ENCODE results near the gene AP5S1.
A peak's percentile ranks its signal among the peaks of the same experiment; 100 is the strongest.
"Not testable (repeated sequence)": the region's sequence is repeated elsewhere in the genome, so short reads cannot be mapped to it uniquely, and the experiment has no call there.

AP5S1 gene

DNA sequence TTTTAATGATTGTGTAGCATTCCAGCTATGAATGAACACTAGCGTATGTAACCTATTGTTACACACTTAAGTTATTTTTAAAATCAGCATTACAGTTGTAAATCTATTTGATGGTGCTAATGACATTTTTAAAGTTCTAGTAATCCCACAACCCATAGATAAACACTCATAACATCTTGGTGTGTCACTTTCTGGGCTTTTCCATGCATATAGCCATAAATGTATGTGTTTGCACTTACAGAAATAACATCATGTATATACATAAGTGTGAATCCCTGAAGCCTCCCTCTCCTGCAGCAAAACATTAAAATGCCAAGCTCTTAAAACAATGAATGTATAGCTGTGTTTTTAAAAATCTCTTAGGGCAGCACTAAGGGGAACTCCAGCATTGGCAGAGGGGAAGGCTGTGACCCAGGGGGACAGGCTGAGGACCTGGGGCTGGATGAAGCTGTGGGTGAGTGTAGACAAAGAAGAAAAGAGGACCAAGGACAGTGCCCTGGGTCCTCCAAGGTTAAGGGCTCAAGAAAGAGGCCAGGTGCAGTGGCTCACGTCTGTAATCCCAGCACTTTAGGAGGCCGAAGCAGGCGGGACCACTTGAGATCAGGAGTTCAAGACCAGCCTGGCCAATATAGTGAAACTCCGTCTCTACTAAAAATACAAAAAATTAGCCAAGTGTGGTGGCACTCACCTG lies 32.9 kb upstream of the AP5S1 start:
- TF ChIP-seq, protein P1, sequence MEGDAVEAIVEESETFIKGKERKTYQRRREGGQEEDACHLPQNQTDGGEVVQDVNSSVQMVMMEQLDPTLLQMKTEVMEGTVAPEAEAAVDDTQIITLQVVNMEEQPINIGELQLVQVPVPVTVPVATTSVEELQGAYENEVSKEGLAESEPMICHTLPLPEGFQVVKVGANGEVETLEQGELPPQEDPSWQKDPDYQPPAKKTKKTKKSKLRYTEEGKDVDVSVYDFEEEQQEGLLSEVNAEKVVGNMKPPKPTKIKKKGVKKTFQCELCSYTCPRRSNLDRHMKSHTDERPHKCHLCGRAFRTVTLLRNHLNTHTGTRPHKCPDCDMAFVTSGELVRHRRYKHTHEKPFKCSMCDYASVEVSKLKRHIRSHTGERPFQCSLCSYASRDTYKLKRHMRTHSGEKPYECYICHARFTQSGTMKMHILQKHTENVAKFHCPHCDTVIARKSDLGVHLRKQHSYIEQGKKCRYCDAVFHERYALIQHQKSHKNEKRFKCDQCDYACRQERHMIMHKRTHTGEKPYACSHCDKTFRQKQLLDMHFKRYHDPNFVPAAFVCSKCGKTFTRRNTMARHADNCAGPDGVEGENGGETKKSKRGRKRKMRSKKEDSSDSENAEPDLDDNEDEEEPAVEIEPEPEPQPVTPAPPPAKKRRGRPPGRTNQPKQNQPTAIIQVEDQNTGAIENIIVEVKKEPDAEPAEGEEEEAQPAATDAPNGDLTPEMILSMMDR (IDR thresholded peaks at IDR 0.05; ENCODE audit: low read depth, low read length), result no peak
- TF ChIP-seq EZH2phosphoT487 (IDR thresholded peaks at IDR 0.05; ENCODE audit: low read depth), result no peak
- no peak overlapping the region for H3K27ac ChIP-seq (ENCODE audit: low read length)
- H4K20me1 ChIP-seq (ENCODE audit: insufficient read depth, low read length), result peaks cover 4% of the 10 kb centered on the region; the same call in 1 of the 2 replicates
- H3K79me2 ChIP-seq (ENCODE audit: low read length), result peaks cover 6% of the 10 kb centered on the region; the same call in 1 of the 2 replicates
- peak overlapping the region; percentile 51 for H3K9ac ChIP-seq (ENCODE audit: low read length)
- peak overlapping the region; percentile 66 for H3K4me2 ChIP-seq (ENCODE audit: low read length)
- H3K4me1 ChIP-seq (ENCODE audit: low read length), result peaks cover 7% of the 10 kb centered on the region
- no peaks in the 10 kb centered on the region for H3K9me3 ChIP-seq (ENCODE audit: insufficient read depth, low read length)
- H2AFZ ChIP-seq (ENCODE audit: low read depth, low read length), result peak overlapping the region; percentile 81
- H3K36me3 ChIP-seq (replicated peaks; ENCODE audit: low read depth, low read length), result no peaks in the 10 kb centered on the region
- H3K4me3 ChIP-seq (ENCODE audit: low read length), result peak overlapping the region; percentile 71
- 0 out of 2 replicates have a peak, but pooled peaks cover 3% of the 10 kb centered on the region for H3K27me3 ChIP-seq (ENCODE audit: low read depth, low read length)

GRCh38 chr20:3788685-3789155 lies 31.6 kb upstream of the AP5S1 start:
- Histone ChIP-seq H3K79me2 (ENCODE audit: low read length) (peaks cover 6% of the 10 kb centered on the region; the same call in 1 of the 2 replicates), H3K36me3 (replicated peaks; ENCODE audit: low read depth, low read length) (no peaks in the 10 kb centered on the region), H3K4me2 (ENCODE audit: low read length) (no peak overlapping the region), H3K4me1 (ENCODE audit: low read length) (peaks cover 7% of the 10 kb centered on the region), H3K9me3 (ENCODE audit: insufficient read depth, low read length) (no peaks in the 10 kb centered on the region), H4K20me1 (ENCODE audit: insufficient read depth, low read length) (peaks cover 2% of the 10 kb centered on the region; the same call in 1 of the 2 replicates), H3K4me3 (ENCODE audit: low read length) (no peak overlapping the region), H3K9ac (ENCODE audit: low read length) (no peak overlapping the region), H3K27ac (ENCODE audit: low read length) (no peak overlapping the region), H2AFZ (ENCODE audit: low read depth, low read length) (no peak overlapping the region), H3K27me3 (ENCODE audit: low read depth, low read length) (0 out of 2 replicates have a peak, but pooled peaks cover 3% of the 10 kb centered on the region)
- no peak for TF ChIP-seq EZH2phosphoT487 (IDR thresholded peaks at IDR 0.05; ENCODE audit: low read depth)
- TF ChIP-seq, protein P1 (IDR thresholded peaks at IDR 0.05; ENCODE audit: low read depth, low read length), result no peak

- H3K36me3 ChIP-seq (replicated peaks; ENCODE audit: low read depth, low read length); H3K79me2 ChIP-seq (ENCODE audit: low read length); H3K9me3 ChIP-seq (ENCODE audit: insufficient read depth, low read length); H3K9ac ChIP-seq (ENCODE audit: low read length); H3K27me3 ChIP-seq (ENCODE audit: low read depth, low read length); H3K4me2 ChIP-seq (ENCODE audit: low read length); H3K4me3 ChIP-seq (ENCODE audit: low read length); H4K20me1 ChIP-seq (ENCODE audit: insufficient read depth, low read length); H2AFZ ChIP-seq (ENCODE audit: low read depth, low read length); H3K4me1 ChIP-seq (ENCODE audit: low read length); H3K27ac ChIP-seq (ENCODE audit: low read length): not testable (repeated sequence)
Measured at GRCh38 chr20:3789201-3789600, 31.1 kb upstream of the AP5S1 start.

DNA sequence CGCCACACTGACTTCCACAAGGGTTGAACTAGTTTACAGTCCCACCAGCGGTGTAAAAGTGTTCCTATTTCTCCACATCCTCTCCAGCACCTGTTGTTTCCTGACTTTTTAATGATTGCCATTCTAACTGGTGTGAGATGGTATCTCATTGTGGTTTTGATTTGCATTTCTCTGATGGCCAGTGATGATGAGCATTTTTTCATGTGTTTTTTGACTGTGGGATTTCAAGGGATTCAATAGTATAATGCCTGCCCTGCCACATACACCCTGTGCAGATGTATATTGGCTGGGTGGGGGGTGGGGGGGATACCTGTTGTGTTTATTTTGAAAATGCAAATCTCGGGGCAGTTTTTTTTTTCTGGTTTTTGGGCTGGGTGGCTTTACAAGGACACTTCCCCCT lies 26.2 kb upstream of the AP5S1 start:
- H4K20me1 ChIP-seq (ENCODE audit: insufficient read depth, low read length); H3K4me2 ChIP-seq (ENCODE audit: low read length); H3K4me3 ChIP-seq (ENCODE audit: low read length); H3K27me3 ChIP-seq (ENCODE audit: low read depth, low read length); H3K27ac ChIP-seq (ENCODE audit: low read length); H3K9ac ChIP-seq (ENCODE audit: low read length); H2AFZ ChIP-seq (ENCODE audit: low read depth, low read length); H3K9me3 ChIP-seq (ENCODE audit: insufficient read depth, low read length); H3K79me2 ChIP-seq (ENCODE audit: low read length): not testable (repeated sequence)
- Histone ChIP-seq H3K36me3 (replicated peaks; ENCODE audit: low read depth, low read length) (peaks cover 11% of the 10 kb centered on the region), H3K4me1 (ENCODE audit: low read length) (peaks cover 19% of the 10 kb centered on the region)

DNA sequence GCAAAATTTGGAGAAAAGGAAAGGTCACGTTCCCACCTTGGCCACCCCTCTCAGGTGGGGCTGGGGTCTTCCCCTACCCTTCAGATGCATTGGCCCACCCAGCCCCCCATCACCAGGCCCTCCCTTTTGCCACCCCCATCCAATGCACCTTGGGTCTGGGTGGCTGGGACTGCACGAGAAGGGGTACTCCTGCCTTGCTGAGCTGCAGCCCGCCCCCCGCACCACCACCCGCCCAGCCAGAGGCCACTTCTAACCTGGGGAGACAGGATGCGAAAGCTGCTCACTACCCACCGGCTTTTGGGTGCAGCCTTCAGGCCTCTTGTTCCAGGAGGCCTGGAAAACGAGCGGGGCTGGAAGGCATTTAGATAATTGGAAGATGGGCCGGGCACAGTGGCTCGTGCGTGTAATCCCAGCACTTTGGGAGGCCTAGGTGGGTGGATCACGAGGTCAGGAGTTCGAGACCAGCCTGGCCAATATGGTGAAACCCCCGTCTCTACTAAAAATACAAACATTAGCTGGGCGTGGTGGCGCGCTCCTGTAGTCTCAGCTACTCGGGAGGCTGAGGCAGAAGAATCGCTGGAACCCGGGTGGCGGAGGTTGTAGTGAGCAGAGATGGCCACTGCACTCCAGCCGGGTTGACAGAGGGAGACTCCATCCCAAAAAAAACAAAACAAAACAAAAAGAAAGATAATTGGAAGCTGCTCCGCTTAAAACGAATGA lies 25.5 kb upstream of the AP5S1 start:
- Histone ChIP-seq H3K27me3 (ENCODE audit: low read depth, low read length) (no peaks in the 10 kb centered on the region), H4K20me1 (ENCODE audit: insufficient read depth, low read length) (no peaks in the 10 kb centered on the region), H3K4me1 (ENCODE audit: low read length) (peaks cover 26% of the 10 kb centered on the region), H3K27ac (ENCODE audit: low read length) (peak overlapping the region; percentile 78; the same call in 1 of the 2 replicates), H3K9me3 (ENCODE audit: insufficient read depth, low read length) (no peaks in the 10 kb centered on the region), H3K4me3 (ENCODE audit: low read length) (peak overlapping the region; percentile 86), H2AFZ (ENCODE audit: low read depth, low read length) (peak overlapping the region; percentile 92), H3K4me2 (ENCODE audit: low read length) (peak overlapping the region; percentile 79), H3K79me2 (ENCODE audit: low read length) (peaks cover 8% of the 10 kb centered on the region), H3K36me3 (replicated peaks; ENCODE audit: low read depth, low read length) (peaks cover 11% of the 10 kb centered on the region), H3K9ac (ENCODE audit: low read length) (peak overlapping the region; percentile 95)
- TF ChIP-seq, protein P1 (IDR thresholded peaks at IDR 0.05; ENCODE audit: low read depth, low read length), result no peak
- TF ChIP-seq EZH2phosphoT487 (IDR thresholded peaks at IDR 0.05; ENCODE audit: low read depth), result no peak
